GM19438 (cell line): ENCODE measurements around the gene KCNJ5.
A peak's percentile ranks its signal among the peaks of the same experiment; 100 is the strongest.

Experiments used
- ATAC-seq: cut with Tn5 transposase; IDR thresholded peaks from one replicate; pipeline ENCODE4 v1.9.1; 2021; ENCODE audit warnings: low read depth; ENCODE audit not compliant: unreplicated experiment

The KCNJ5 gene

DNA sequence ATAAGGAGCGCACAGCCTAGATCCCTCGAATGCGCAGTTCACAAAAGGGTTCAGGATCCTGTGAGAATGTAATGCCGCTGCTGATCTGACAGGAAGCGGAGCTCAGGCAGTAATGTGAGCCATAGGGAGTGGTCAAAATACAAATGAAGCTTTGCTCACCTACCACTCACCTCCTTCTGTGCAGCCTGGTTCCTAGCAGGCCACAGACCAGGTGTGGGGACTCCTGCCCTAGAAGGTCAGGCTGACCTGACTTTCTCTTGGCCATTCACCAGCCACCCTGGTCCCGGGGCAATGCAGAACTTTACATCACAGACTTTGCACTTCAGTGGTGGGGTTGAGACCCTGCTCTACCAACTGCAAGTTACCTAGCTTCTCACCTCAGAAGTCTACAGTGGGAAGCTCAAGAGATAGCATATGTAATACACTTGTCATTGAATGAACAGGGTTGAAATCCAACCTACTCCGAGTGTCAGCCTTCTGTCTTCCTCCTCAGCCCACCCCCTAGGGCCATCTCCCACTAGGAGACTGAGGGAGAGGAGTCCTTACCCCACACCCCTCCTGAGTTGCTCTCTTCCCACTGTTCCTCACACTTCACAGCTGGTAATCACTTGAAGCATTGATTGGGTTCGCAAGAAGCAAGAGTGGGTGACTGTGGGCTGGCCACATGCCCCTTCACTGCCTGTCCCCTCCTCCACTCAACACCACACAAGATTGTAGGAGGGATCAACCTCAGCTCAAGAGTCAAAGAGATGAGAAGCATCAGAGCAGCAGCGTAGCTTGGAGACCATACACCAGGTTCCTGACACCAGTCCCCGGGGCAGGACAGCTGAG is 22.1 kb upstream of the KCNJ5 start:
- no peak for ATAC-seq

DNA sequence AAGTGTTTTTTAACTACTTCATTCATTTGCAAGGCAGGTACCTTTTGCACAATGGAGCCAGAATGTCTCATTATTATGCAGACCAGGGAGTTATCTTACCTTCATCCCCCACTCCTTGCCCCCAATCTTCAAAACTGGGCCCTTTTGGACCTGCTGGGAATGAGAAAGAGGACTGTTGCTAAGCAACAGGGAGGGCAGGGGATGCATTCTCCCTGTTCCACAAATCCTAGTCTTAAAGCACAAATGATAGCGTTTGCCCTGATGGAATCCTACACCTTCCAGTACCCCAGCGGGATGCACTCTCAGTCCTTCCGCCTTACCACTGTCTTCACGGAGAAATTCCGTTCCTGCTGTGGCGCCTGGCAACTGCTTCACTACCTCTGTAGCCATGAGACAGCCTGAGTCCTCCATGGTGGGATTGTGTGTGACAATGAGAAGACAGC is 20.0 kb upstream of the KCNJ5 start:
- ATAC-seq = no peak

DNA sequence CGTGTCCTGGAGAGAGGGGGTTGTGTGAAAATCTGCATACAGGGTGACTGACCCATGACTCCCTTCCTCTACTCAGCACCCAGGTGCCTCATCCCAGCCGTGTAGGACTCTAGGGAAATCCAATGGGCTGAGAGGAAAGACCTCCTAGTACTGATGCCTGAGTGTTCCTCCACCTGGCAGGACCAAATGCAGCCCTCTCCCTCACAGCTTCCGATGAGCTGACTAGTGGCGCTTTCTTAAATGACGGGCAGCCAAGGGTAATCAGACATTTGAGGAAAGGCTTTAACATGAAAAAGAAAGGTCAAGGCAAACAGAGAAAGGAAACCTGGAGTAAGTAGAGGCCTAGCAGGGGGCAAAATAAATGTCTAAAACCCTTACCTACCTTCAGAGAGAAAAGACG is 19.1 kb upstream of the KCNJ5 start:
- no peak for ATAC-seq

DNA sequence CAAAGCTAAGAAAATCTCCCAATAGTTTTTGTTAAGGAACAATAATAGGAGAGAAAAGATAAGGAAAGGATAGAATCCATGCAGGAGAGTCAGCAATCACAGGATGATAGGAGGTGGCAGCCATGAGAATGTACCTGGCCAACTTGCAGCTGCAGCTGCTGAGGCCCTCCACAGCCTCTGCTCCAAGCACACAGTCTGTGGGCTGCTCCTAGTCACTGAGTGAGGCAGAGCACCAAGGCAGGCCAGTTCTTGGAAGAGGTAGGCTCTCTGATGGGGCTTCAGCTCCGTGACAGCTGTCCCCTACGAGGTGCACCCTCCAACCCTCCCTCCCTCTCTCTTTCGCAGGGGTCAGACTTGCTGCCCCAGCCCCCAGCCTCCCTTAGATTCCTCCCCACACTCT is 18.6 kb upstream of the KCNJ5 start:
- ATAC-seq = no peak

DNA sequence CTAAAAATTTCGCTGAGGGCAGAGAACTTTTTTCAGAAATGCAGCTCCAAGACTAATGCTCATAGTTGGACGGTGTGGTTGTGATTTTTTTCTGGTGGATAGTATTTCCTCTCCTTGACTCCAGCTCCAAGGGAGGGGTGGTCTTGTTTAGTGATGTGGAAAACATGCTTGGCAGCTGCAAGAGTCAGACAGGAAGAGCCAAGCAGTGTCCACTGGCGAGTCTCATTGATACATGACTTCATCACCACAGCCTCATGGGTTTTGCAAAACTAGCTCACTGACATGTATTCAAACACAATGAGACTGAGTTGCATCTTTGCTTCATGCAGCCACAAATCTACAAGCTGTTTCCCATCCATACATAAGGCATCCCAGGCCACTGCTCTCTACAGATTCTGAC is 16.7 kb upstream of the KCNJ5 start:
- no peak for ATAC-seq

DNA sequence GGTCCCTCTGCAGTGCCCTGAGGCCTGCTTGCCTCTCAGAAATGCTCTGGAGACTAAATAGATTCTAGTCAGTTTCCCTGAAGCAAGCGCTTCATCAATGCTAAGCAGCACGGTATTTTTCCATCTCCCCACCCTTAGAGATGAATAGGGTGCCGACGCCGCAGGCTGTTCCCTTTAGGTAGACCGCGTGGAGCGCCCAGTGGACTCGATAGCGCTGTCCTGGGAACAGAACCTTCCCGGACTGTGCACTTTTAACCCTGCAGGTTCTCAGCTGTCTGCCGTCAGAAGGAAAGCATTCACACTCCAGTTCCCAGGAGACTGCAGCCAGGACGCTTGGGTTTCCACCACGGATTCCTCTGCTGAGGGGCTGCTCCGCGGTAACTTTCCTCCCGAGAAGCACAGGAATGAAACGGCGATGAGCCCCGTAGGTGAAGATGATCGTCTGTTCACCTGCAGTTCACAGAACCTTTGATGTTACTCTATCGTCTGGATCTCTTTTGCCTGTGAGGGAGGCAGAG is 15.0 kb upstream of the KCNJ5 start:
- ATAC-seq = no peak

DNA sequence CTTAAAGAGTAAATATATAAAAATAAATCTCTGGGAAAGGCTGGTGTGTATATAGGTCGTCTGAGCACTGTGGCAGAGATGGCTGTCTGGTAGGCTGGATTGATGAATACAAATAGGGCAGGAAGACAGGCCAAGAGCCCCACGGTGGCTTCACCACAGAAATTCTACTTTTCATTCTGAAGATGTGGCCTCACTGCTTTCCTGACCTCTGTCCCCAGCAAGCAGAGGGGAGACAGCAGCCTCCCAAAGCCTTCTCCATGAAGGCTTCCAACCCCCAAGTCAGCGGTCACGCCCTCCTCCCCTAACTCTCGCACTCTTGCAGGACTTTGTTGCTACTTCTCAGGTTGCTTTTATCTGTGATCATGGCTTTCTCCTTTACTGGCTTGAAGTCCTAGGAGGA is 13.4 kb upstream of the KCNJ5 start:
- no peak for ATAC-seq

DNA sequence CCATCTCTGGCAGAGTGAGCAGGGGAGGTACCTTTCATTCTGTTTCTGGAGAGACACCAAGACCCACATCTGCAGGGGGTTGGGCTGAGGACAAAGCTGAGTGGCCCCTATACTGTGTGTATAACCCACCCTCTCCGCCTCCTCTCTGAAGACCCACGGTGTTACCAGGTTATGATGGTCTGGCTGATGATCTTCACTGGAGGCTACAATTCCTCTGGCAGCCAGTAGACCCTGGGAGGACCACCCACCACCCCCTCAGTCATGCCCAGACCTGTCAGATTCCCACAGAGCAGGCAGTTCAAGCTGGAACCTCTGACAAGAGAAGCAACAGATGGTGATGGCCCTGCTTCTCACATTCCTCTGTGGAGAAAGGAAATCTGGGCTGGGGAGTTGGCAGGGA is 12.7 kb upstream of the KCNJ5 start:
- no peak for ATAC-seq

DNA sequence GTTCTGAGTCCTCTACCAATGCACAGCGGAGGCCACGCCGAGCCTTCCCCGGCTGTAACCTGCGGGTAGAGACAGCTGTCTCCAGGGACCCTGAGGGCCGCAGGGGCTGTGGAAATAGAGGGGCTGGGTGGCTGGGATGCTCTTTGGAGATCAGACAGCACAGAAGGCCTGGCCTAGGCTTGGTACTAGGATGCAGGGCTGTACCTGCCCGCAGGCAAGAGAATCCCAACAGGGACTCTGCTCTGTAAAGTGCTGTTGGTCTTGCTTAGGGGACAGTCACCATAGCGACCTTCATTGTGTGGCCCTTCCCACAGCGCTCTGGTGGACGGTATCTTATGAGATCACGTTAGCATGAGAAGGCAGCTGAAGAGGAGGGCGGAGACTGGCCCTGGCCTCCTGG is 11.3 kb upstream of the KCNJ5 start:
- ATAC-seq = no peak

DNA sequence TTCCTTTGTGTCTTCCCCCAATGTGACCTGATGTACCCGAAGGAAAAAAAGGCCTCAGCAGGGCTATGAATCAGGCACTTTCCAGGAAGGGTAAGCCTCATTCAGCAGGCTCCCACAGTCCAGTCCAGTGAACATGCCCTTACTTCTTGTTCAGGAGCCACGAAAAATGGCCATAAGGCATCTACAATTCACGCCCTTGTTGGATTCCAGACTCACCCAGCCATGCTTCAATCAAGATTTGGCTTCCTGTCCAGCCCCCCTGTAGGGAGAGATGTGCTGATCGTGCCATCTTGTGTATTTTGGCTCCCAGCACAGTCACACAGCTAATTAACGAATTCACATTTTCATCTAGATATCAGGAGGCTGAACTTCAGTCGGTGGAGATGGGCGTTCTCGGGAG is 9.9 kb upstream of the KCNJ5 start:
- no peak for ATAC-seq

DNA sequence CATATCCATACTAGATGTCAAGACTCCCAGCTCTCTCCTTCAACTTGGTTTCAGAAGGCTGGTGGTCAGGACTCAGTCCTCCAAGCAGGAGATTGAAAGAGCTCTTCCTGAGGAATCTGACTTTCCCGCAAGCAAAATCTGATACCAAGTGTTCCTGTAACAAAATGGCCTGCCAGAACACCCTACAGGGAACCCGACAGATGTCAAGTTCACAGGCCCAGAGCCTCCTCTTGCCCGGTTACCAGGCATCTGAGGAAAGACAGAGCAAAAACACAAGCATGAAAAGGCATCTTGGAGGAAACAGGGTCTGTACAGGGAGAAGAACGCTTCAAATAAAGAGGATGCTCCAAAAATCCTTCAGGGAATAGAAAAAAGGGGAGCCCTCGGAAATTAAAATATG is 8.7 kb upstream of the KCNJ5 start:
- ATAC-seq = no peak

DNA sequence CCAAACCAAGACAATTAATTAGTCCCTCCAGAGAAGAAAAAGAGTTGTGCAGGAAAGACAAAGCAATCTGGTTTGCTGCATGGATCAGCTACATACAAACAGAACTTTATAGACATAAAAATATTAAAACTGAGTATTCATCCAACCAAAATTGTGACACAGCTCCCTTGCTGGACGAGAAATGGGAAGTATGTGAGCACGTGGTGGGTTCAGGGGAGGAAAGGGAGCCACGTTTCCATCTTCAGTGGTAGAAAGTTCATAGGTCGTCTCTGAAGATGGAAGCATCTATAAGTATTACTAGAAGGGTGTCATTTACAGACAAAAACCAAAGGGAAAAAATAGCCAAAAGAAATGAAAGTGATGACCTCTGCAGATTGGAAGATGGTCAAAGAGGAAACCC is 7.1 kb upstream of the KCNJ5 start:
- no peak for ATAC-seq

DNA sequence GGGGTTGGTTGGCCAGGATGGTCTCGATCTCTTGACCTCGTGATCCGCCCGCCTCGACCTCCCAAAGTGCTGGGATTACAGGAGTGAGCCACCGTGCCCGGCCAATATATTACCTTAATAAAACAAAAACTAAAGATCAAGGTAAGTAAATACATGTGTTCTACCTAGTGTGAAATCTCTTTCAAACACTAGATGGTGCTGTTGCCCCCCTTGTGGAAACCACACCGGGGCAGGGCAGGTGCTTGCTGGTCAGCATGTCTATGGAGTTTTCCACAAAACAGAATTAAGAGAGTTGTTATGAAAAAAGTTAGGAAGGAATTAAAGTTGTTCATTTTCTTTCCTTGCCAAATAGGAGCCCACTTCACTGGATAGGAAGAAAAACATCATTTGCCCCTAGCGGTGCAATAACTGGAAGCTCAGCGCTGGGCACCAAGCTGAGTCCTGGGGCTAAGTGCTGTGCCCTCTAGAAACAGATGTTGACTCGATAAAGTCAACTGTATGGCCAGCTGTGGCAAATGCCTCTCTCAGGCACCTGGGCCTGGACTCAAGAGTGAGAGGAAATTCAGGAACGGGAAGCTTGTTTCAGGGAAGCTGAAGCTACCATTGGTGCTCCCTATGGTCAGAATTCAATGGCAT is 6.3 kb upstream of the KCNJ5 start:
- peak; percentile 84 for ATAC-seq

DNA sequence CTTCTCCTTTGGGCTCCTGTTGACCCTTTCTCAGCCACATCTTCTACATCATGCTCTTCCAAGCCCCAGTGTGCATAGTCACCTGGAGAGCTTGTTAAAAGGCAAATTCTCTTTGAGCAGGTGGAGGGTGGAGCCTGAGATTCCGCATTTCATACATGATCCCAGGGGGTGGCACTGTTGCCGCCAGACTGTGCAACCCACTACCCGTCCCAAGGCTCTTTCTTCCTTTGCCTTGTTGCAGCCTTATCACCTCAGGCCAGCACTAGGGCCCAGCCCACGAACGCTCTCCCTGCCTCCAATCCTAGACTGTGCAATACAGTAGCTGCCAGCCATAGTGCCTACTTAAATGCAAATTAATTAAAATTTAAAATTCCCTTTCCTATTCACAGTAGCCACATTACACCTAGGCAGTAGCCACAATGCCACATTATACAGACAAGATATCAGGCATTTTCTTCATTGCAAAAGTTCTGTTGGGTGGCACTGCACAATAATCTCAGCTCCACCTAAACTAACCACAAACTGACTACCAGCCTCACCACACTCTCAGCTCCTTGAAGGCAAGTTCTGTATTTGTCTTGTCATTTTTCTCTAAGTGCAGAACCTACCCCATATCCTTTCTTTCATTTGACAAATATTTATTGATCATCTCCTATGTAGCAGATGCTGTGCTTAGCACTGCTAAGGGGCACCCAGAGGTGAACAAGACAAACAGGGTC is 4.6 kb upstream of the KCNJ5 start:
- no peak for ATAC-seq

DNA sequence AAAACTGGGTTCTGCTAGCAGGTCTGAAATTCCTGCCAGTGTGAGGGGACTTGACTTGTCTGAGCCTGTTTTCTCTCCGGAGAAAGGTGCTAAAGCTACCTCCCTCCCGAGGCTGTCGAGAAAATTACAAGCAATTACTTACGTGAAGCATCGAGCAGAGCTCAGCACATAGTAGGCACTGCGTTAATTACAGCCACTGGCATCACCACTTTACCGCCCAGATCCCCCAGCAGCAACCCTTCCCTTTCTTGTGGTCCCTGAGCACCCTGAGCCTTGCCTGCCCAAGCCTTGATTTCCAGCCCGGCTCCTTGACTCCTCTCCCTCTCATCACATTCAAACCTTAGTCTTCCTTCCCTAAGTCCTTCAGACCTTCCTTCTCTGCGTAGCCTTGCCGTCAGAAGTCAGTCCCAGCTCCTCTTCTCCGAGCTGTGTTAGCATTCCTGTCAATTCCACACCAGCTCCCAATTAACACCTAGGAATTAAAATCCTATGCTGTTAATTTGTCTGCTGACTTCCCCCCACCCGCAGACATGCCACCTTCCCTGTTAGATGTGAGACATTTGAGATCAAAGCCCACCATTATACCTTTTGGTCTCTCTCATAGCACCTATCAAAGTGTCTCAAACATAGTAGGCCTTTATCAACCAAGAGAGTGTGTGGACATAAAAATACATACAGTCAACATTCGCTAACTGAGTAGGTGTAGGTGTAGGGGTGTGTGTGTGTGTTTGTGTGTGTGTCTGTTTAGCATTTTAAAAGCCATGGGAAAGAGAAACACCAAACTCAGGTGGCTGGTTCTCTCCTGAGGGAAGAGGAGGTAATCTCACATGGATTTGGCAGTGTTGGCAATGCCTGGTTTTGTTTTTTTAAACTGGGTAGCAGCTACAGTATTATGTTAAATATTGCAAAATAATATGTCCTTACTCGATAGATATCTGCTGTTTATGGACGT is 2.8 kb upstream of the KCNJ5 start:
- ATAC-seq = no peak

DNA sequence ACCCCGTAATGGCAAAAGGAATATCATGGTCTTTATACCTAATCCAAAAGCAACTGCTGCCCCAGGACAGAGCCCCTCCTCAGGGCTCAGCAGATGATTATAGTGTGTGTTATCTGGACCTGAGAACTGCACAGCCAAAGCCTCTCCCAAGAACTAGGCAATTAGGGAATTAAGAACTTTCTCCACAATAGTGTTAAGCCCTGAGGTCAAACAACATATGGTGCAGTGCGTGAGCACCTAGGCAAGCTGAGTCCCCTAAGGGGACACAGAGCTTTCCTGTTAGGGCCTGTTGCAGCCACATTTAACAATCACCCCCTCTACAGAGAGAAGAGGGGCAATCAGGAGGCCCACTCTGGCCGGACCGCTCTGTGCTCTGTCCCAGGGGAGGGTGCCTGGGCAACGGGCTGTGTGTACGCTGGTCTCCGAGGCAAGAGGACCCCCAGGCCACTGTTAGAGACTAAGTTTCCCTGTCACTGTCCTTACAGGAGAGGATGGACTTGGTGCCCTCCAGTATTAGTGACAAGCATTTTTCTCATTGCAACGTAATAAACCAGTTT is 1.4 kb upstream of the KCNJ5 start:
- ATAC-seq = no peak

DNA sequence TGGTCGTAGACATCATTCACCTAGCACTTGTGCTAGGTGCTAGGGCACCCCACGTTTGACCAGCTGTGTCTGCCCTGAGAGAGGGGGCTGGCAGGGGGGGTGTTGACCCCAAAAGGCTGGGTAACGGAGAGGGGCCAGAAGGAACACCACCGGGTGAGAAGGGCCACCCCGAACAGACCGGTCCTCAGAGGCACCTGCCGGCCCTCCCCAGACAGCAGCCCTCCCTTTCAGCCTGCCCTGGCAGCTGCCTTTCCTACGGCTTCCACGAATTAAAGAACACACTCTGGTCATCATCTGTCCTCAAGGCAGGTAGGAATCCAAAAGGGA is 977 bp upstream of the KCNJ5 start:
- ATAC-seq = no peak

DNA sequence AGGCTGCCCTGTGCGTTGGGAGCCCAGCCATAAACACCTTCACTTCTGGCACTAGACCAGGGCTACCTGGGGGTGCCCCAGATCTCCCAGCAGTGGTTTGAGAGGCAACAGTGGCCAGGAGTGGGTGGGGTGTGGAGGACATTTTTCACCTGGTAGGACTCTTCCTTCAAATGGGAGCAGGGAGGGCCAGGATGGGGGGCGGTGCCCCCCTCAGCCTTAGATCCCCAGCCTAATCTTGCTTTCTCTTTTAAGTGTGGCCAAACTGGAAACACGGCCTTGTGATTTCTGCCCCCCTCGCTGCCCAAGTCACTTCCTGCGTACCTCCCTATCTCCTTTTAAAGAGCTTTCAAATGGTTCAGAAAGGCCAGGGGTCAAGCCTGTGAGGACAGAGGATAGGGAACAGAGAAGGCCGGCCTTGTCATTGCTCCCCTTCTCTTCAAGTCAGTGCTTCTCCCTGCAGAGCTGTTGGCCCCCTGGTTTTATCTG is 800 bp downstream of the KCNJ5 start:
- no peak for ATAC-seq

DNA sequence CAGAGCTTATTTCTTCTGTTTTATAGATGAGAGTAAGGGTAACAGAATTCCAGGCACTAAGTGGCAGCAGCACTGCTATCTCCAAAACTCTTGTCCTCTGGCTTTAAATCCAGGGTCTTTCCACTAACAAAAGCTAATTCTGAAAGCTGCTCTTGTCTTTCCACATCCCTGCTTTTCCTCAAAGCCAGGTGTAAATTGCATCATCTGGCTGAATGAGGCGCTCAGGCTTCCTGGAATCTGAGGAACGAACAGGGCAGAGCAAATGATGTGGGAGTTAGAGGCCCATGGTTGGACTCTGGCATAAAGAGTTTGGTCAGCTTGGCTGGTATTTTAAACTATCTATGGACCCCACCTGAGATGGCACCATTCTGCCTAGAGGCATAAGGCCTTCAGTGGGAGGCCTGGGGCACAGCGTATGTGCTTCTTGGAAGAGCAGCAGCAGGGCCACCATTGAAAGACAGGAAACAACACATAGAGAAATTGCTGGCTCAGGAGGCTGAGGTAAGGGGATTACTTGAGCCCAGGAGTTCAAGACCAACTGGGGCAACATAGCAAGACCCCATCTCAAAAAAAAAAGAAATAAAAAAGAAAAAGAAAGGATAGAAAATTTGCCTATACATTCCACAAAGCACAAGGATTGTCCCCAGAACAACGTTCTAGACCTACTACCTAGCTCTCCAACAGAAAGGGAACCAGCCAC is 1.9 kb downstream of the KCNJ5 start:
- ATAC-seq = no peak
